GM21786 (cell line): ENCODE measurements around the gene CXXC5.

ENCODE experiments used
- ATAC-seq: cut with Tn5 transposase; IDR thresholded peaks from one replicate; pipeline ENCODE4 v1.9.1; 2021; ENCODE audit not compliant: unreplicated experiment

Gene CXXC5

DNA sequence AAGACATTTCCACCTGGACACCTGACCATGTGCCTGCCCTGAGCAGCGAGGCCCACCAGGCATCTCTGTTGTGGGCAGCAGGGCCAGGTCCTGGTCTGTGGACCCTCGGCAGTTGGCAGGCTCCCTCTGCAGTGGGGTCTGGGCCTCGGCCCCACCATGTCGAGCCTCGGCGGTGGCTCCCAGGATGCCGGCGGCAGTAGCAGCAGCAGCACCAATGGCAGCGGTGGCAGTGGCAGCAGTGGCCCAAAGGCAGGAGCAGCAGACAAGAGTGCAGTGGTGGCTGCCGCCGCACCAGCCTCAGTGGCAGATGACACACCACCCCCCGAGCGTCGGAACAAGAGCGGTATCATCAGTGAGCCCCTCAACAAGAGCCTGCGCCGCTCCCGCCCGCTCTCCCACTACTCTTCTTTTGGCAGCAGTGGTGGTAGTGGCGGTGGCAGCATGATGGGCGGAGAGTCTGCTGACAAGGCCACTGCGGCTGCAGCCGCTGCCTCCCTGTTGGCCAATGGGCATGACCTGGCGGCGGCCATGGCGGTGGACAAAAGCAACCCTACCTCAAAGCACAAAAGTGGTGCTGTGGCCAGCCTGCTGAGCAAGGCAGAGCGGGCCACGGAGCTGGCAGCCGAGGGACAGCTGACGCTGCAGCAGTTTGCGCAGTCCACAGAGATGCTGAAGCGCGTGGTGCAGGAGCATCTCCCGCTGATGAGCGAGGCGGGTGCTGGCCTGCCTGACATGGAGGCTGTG, 32.4 kb downstream of the CXXC5 start:
- ATAC-seq, result no peak

DNA sequence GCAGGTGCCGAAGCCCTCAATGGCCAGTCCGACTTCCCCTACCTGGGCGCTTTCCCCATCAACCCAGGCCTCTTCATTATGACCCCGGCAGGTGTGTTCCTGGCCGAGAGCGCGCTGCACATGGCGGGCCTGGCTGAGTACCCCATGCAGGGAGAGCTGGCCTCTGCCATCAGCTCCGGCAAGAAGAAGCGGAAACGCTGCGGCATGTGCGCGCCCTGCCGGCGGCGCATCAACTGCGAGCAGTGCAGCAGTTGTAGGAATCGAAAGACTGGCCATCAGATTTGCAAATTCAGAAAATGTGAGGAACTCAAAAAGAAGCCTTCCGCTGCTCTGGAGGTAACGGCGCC, 32.9 kb downstream of the CXXC5 start:
- ATAC-seq, result no peak

DNA sequence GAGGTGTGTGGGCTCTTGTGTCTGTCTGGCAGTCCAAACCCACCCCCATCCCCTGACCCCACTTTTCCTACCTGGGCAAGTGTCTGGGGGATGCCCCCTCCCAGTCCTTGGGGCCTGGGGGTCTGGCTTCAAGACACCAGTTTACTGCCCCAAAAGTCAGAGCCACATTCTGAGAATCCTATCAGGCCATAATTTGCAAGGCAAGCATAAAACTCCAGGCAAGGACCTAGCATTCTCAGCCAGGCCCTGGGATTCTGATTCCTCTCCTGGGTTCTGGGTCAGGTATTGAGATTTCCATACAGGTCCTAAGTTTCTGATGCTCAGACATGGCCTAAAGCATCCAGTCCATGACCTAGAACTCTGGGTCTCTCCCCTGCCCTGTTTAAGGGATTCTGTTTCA, 33.3 kb downstream of the CXXC5 start:
- ATAC-seq, result no peak

DNA sequence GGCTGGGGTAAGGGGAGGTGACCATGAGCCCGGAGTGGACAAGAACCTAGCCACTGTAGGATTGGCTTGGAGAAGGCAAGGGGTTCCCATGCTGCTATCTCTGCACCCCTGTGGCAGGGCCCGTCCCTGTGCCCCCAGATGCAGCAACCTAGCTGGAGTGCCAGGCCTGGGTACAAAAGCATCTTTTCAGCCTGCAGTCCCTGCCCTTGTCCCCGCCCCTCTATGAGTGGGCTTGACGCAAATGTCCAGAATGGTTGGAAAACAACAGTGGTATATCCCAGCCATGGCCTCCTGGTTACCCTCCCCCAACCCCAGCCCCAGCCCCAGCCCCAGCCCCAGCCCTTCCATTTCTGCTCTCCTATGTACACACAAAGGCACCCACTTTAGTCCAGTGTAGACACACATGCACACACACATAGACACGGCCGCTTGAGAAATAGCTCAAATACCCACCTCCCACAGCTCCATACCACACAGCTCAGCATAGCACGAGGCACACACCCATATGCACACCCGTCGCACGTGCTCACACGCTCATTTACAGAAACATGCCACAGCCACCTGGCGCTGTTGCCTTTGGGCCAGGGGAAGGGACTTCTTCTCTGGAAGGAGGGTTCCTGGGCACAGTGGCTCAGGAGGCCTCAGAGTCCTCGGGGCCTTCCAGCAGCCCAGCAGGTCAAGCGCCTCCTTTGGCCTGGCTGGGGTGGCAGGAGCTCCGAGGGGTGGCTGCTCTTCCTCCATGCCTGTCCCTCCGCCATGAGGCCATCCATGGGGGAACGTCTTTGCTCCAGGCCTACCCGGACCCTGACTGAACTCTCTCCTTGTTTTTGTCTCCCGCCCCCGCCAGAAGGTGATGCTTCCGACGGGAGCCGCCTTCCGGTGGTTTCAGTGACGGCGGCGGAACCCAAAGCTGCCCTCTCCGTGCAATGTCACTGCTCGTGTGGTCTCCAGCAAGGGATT, 34.1 kb downstream of the CXXC5 start:
- ATAC-seq, result no peak

DNA sequence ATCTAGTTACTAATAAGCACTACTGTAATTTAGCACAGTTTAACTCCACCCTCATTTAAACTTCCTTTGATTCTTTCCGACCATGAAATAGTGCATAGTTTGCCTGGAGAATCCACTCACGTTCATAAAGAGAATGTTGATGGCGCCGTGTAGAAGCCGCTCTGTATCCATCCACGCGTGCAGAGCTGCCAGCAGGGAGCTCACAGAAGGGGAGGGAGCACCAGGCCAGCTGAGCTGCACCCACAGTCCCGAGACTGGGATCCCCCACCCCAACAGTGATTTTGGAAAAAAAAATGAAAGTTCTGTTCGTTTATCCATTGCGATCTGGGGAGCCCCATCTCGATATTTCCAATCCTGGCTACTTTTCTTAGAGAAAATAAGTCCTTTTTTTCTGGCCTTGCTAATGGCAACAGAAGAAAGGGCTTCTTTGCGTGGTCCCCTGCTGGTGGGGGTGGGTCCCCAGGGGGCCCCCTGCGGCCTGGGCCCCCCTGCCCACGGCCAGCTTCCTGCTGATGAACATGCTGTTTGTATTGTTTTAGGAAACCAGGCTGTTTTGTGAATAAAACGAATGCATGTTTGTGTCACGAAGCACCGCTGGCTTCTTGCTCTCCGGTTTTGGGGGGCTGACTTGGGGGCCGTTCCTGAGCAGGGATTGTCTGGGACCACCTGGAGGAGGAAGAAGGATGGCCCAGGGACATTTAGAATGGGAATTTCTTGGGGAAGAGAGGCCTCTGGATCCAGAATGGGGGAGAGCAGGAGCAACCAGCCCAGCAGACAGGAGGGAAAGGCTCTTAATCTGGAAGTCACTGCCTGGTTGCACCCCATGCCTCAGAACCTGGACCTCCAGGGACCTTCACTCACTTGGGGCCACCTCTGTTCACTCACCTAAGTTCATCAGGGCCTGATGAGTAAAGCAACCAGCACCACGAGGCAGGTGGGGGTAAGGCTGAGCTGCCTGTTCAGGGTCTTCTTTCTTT, 35.4 kb downstream of the CXXC5 start:
- no peak for ATAC-seq

DNA sequence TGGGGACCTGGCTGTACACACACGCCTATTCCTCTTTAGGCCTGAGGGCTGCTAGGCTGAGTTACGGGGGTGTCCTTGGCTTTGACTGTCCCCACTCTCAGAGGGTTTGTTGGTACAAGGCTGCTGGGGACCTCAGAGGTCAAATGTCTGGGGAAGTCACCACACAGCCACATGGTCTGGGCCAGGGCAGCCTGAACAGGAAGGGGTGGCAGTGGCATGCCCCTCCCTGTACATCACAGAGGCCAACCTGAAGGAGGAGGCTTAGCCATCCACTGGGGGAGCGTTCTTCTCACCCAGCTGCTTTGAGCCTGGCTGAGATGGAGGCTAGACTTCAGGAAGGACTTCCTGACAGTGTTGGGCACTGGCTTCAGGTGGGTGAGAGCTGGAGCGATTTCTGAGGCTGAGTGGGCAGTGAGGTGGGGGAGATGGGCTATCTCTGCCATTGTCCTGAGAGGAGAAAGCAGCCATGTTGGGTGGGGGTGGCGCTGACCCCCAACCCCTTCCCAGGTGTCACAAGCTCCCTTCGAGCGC, 36.3 kb downstream of the CXXC5 start:
- no peak for ATAC-seq

DNA sequence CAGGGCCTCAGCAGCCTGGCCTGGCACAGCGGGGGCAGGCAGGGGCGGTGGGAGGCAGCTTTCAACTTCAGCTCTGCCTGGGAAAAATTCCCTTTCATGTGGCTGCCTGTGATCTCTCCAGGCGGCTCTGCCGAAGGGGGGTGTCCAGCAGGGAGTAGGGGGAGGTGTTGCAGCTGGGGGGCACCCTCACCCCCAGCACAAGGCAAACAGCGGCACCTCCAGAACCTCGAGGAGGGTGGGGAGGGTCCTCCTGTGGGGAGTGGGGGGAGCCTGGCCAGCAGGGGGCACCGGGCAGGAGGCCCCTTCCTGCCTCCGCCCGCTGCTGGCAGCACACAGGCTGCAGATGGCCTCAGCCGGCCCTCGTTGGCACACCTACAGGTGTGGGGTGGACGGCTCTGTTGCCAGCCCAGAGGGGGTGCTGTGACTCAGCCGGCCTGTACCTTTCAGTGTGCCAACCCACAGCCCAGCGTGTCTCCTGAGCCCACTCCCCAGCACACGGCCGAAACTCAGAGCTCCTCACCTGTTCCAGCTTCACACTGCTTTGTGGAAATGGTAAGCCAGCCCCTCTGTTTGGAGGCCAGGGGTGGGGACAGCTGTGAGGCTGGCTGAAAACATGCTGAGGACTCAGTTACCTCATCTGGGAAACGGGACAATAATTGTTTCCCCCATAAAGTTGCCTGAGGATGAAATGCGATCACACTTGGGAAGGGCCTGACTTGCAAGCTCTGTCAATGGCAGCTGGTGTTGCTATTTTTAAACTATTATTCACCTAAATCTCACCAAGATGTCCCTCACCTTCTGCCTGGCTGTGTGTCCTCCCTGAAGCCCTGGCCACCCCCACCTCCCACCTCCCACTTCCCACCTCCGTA, 37.0 kb downstream of the CXXC5 start:
- ATAC-seq, result no peak

DNA sequence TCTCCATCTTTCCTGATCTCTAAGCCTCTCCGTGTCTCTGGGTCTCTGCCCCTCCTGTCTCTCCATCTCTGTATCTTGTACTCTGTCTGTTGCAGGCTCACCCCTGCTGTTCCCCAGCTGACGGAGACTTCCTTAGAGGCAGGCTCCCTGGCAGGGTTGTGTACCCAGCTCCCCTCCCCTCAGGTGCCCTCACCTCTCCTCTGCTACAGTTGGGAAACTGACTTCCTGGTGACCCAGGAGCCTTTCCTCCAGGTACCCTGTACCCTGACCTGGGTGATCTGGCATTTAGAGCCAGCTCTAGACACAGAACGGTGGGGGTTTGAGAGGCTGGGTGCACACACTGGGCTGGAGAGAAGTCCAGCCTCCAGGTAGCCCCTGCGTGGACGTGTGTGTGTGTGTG, 37.7 kb downstream of the CXXC5 start:
- no peak for ATAC-seq

DNA sequence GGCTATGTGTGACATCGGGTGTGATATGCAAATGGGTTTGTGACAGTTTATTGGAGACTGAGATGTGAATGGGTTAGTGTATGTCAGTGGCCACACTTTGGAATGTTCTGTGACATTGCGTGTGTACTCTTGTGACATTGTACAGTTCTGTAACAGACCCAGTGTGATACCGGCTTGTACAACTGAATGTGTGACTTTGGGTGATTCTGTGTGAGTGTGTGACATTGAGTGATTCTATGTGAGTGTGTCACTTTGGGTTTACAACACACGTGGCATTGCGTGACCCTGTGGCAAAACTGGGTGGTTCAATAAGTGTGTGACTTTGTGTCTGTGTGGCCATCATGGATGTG, 38.2 kb downstream of the CXXC5 start:
- ATAC-seq, result no peak

DNA sequence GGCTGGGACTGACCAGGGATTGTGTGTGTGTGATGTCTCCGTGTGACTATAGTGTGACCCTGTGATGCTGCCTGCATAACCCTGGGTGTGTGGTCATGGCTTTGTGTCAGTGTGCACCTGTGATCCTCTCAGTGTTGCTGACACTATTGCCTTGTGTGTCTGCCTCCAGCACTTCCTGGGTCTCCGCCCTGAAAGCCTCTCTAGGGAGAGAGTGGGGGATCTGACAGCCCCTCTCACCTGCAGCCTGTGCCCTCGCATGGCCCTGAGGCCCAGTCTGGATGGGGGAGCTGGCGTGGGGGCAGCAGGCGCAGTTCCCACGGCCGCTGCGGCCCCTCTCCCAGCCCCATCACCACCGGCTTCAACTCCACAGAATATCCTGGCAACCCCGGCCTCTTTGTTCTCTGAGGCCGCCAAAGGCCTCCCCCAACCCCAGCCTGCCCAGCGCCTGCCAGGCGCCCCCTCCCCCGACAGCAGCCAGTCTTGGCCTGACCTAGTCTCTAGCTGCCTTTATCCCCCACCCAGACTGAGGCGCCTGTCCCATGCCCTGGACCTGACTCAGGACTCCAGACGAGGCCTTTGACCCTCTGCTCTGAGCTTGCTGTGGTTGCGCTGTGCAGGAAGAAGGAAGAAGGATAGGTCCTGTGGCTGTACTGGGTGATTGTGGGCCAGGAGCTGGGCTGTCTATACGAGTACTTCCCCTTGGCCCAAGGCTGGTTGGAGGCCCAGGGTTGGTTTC, 38.7 kb downstream of the CXXC5 start:
- ATAC-seq, result no peak

DNA sequence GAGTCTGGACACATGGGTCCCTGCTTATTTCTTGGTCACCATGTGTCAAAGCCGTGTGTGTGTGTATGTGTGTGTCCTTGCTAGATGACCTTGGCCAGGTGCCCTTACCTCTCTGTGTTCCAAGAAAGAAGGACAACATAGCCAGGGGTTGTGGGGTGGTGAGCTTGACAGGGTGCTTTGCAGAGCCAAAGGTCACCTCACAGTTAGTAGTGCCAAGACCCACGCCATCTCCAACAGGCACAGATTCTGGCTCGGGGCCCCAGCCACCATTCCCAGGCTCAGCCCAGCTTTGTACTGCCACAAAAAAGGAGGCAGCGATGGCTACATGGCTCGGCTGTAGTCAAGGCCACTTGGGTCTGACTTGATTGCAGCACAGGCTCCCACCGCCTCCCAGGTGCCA, 39.5 kb downstream of the CXXC5 start:
- no peak for ATAC-seq

DNA sequence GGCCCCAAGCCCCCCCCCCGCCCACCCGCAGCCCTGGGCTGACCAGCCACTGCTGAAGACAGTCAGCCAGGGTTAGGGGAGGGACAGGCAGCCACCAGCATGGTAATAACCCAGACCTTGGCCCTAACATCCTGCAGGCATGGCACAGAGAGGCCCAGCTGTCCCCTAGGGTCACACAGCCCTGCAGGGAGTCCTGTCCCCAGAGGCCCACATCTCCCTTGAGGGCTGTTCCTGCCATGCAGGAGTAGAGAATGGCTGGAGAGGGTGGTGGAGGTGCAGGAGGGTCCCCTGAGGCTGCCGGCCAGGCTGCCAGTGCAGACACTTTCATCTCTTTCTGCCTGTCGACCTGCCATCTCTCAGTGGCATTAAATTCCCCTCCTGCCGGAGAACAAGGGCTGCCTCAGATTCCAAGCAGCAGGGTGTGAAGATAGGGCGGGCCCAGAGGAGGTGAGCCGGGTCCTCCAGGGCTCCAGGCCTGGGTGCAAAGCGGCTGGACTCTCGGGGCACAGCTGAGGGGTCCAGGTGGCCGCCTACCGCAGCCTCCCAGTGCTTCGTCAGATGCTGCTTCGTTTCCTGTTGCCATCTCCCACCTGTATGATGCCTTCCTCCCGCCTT, 40.0 kb downstream of the CXXC5 start:
- ATAC-seq, result no peak

DNA sequence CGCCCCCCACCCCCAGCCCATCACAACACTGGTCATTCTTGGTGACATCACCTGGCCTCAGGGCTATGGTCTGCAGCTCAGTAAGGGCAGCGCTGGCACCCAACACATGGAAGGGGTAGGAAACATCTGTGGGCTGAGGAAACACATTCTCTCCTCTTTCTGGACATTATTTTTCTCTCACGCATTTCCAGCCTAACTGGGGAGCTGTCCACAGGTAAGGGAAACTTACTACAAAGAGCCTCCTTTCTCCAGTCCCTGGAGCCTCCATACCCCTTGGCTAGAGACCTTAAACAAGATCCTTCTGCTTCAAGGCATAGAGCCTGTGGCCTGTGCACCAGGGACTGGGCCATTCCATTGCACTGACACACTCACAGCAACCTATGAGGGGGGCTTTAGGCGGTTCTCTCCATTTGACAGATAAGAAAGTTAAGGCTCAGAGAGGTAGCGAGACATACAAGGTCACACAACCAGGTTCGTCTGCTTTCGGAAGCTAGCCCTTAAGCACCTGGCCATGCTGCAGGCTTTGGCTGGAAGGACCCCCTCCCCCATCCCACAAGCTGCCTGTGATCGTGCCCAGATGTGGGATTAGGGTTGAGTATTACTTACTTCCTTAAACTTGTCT, 40.7 kb downstream of the CXXC5 start:
- ATAC-seq, result no peak

DNA sequence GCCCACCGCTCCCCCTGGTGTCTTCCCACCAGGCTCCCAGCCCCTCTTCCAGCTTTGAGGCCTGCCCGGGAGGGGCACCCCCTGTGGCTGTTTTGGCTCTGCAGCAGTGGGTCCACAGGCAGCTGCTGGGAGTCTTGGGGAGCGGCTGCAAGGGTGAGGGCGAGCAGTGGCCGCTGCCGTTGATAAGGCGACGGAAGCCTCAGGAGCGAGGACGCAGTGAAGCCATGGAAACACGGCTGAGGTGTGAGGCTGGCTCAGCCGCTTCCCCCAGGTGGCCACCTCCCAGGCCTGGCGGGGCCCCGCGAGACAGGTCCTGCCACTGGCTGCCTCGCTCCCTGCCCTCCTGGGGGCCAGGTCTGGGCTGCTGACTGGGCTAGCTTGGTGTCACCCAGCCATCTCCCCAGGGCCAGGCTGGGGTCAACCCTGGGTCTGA, 41.5 kb downstream of the CXXC5 start:
- ATAC-seq, result no peak

DNA sequence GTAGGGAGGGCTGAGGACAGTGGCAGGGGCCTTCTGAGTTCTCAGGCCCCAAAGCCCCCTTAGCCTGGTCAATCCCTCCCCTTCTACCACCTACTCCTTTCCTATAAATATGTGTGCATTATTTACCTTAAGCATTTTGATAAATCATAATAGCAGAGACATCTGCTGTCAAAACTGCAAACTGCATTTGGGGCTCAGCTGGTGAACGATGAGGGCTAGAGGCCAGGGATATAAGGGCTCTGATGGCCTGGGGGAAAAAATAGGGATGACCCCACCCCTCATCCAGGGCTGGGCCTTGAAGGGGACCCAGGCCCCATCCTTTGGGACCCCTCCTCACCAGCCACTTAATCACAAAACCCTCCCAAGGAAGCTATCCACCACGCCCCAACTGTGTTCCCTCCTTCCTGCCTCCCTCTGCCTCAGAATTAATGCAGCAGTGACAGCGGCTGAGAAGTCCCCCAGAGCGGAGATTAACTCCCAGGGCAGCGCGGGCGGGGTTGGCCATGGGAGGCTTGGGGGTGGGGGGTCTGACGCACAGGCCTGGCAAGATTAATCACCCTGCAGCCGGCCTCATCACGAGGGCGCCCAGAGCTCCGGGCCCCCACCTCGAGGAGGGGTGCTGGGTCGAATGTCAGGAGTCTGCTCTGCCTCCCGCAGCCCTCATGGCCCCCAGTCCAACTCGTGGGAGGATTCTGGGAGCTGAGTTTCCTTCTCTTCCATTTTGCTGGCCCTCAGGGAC, 42.1 kb downstream of the CXXC5 start:
- no peak for ATAC-seq

DNA sequence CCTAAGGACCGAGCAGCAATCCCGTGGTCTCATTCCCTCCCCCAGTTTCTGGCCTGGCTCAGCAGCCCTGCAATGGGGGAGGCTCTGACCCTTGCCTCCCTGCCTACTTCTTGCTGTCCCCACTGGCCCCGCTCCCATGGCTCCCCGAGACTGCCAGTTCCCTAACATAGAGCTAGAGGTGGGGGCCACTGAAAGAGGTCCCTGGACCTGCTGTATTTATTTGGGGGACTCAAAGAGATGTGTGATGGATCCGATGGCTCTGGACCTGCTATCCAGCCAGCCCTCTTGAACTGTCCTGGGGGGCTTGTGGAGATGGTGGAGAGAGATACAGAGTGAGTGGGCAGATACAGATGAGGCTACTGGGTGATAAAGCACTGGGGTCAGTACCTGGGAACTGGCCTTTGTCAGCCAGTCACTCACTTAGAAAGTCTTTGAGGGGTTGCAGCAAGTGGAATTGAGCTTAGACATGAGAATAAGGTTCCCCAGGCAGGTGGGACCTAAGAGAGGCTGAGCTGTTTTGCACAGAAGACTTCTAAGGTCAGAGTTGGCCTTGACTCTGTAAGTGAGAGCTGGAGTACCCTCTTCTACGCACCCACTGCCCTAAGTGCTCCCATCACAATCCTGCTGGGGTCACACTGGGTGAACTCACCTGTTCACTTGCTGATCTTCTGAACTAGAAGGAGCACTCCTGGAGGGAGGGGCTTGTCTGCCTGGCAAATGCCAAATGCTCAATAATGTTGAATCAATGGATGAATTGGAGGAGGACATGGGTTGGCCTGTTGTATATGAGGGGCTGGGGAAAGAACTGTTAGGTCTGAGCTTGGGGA, 42.9 kb downstream of the CXXC5 start:
- no peak for ATAC-seq

DNA sequence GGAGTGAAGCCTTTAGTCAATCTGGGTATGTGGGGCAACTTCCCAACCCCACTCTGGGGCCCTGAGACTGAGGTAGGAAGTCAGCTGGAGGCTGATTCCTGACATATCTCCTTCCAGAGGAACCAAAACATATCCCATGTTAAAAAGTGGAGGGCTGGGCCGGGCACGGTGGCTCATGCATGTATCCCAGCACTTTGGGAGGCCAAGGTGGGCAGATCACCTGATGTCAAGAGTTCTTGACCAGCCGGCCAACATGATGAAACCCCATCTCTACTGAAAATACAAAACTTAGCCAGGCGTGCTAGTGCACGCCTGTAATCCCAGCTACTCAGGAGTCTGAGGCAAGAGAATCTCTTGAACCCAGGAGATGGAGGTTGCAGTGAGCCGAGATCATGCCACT, 44.0 kb downstream of the CXXC5 start:
- ATAC-seq, result no peak
